Astrocyte of the cerebellum (primary cell): ENCODE data around the gene KDM3B.
A peak's percentile ranks its signal among the peaks of the same experiment; 100 is the strongest.

Experiments
- DNase-seq: peaks from one replicate; pipeline ENCODE4 v3.0.0-alpha.2; 2011; ENCODE audit warnings: low read depth
- H3K4me3 ChIP-seq: 2 replicates; pipeline ENCODE4 v1.5.1; 2011; ENCODE audit warnings: mild to moderate bottlenecking, low read depth, low read length, moderate library complexity
- CTCF ChIP-seq: IDR thresholded peaks from 2 replicates; pipeline ENCODE4 v1.5.1; 2012; ENCODE audit warnings: low read length, low read depth, moderate library complexity, mild to moderate bottlenecking; ENCODE audit errors: missing control alignments
- in situ Hi-C: cut with HindIII; loops from 2 replicates; pipeline ENCODE4 v1.10.0; 2017; ENCODE audit warnings: low sequenced_read_pairs

KDM3B gene

GRCh38 chr5:138354387-138354786 is 1.9 kb downstream of the KDM3B start:
- no peak for DNase-seq
- in situ Hi-C loops = no loop called here
- no peak for TF ChIP-seq CTCF
- peak overlapping the region; percentile 89 for H3K4me3 ChIP-seq

GRCh38 chr5:138354926-138355378 is 2.5 kb downstream of the KDM3B start:
- H3K4me3 ChIP-seq = peak overlapping the region; percentile 89
- TF ChIP-seq CTCF = peak; percentile 8
- in situ Hi-C loops = no loop called here
- peak; percentile 66 for DNase-seq

- no peak overlapping the region for H3K4me3 ChIP-seq
- no peak for TF ChIP-seq CTCF
- in situ Hi-C loops = no loop called here
- no peak for DNase-seq
Observed at GRCh38 chr5:138359621-138360020, 7.1 kb downstream of the KDM3B start.

DNA sequence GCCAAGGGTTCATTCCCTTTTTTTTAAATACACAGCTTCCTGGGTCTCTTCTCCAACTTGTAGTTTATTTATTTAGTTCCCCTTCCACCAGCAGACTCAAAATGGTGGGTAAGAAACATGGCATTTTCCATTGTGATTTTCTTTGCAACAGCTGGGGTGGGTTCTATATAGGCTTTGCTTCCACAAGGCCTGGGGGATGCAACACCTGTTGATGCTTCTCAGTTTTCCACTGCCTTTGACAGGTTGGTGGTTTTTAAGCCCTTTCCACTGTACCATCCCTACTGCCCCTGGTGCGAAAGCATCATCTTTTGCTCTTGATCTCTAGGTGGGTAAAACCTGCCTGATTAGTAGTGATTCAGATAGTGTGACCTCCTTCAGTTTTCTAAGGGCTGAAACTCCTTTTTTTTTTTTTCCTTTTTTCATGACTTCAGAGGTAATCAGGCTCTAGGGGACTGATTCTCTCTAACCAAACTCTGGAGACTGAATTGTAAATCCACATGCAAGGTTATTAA is 8.5 kb downstream of the KDM3B start:
- in situ Hi-C loops = no loop called here
- no peak for DNase-seq
- no peak for TF ChIP-seq CTCF
- H3K4me3 ChIP-seq = no peak overlapping the region

DNA sequence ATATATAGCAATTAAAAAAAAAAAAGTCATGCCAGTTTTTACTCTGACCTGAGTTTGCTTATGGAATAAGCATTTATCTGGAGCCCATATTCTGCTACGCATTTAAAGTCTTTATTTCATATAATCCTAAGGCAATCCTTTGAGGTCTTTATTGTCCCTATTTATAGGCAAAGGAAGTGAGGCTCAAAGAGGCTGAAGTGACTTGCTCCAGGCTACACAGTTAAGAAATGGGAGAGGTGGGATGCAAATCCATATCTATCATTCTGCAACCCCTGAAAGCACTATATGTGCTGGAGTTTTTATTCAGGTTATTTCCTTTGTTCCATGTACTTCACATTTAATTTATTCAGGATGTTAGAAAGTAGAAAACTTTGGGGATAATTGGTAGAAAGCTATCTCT is 12.1 kb downstream of the KDM3B start:
- TF ChIP-seq CTCF = no peak
- no peak for DNase-seq
- H3K4me3 ChIP-seq = no peak overlapping the region
- in situ Hi-C loops = no loop called here

DNA sequence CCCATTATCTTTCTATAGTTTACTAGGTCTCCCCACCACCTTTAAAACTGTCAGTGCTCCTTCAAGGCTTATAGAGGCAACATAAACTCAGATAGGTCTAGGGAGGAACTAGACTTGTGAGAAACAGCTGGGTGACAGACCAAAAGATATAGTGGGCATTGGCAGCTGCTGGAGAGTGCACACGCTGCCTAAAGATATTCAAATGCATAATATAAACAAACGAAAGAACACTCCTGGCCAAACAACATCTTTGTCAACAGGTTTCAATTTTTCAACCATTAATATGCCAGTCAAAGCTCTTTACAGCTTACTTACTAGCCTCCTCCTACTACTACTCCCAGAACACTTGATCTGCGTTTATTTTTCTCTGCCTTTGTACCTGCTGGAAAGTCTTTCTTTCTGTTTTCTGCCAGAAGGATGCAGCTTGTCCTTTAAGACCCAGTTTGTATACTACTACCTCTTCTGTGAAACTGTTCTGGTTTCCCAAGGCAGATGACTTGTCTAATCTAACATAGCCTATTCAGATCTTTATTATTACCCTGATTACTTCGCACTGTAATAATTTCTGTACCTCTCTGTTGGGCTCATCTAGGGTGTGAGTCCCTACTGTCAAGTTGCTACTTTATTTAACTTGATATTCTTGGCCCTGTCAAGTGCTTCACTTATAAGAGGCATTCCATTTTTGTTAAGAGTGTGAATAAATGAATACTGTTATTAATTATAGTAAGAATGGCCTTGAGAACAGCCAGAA is 14.3 kb downstream of the KDM3B start:
- in situ Hi-C loops = no loop called here
- no peak for TF ChIP-seq CTCF
- no peak for DNase-seq
- no peak overlapping the region for H3K4me3 ChIP-seq

GRCh38 chr5:138369261-138369660 is 16.8 kb downstream of the KDM3B start:
- H3K4me3 ChIP-seq = no peak overlapping the region
- in situ Hi-C loops = no loop called here
- DNase-seq = no peak
- TF ChIP-seq CTCF = no peak
